PC-9 (cell line): ENCODE measurements around the gene PDIA5.

Source experiments
- CTCF ChIP-seq: fragments of 200-600 bp; sonication (generic); conservative IDR thresholded peaks from 2 replicates; pipeline ENCODE4 v1.6.1; 2017; ENCODE audit warnings: mixed run types, antibody characterized with exemption, mild to moderate bottlenecking, moderate library complexity
- EZH2 ChIP-seq: fragments of 200-600 bp; sonication (generic); IDR thresholded peaks from 2 replicates; pipeline ENCODE4 v1.8.0; 2017; ENCODE audit warnings: antibody characterized with exemption, low read depth

- no peak for TF ChIP-seq CTCF
- TF ChIP-seq EZH2, result no peak
Measured at GRCh38 chr3:123093696-123094095, 26.9 kb downstream of the PDIA5 start.
